Thyroid gland (tissue), 4 donors: ENCODE measurements around the gene SHROOM1.

Experiments
- POLR2A ChIP-seq, 2 donors: fragments of 450-650 bp; IDR thresholded peaks; one replicate each; pipeline ENCODE4 v1.6.1; 2017; ENCODE audit warnings: antibody characterized with exemption in 2 of 2, mild to moderate bottlenecking in 2 of 2, moderate library complexity in 1 of 2
- TF ChIP-seq, protein P1 (sequence below), 6 experiments: fragments of 200-600 bp in 3 of 6; fragments of 450-650 bp in 3 of 6; sonication (generic) in 3 of 6; IDR thresholded peaks; one replicate each; pipeline ENCODE4 v1.5.1; 2016 to 2019; ENCODE audit warnings: antibody characterized with exemption in 6 of 6, mild to moderate bottlenecking in 2 of 6, inconsistent platforms in 1 of 6, moderate library complexity in 1 of 6

DNA sequence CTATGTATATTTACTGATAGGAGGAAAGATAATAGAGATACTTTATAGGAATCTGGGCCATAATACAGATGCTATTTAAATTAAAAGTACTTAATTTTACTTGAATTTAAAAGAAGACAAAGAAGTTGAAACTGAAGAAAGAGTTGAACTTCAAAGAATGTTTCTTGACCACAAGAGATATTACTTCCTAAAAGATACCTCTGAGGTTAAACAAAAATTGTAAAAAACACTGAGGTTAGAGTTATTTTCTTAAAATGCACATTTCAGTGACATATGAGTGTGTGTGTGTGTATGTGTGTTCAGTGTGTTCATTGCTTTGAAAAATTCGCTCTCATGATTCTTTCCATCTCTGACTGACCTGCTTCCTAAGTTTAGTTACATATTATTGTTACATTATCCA is 49.9 kb downstream of the SHROOM1 start:
- TF ChIP-seq, protein P1, sequence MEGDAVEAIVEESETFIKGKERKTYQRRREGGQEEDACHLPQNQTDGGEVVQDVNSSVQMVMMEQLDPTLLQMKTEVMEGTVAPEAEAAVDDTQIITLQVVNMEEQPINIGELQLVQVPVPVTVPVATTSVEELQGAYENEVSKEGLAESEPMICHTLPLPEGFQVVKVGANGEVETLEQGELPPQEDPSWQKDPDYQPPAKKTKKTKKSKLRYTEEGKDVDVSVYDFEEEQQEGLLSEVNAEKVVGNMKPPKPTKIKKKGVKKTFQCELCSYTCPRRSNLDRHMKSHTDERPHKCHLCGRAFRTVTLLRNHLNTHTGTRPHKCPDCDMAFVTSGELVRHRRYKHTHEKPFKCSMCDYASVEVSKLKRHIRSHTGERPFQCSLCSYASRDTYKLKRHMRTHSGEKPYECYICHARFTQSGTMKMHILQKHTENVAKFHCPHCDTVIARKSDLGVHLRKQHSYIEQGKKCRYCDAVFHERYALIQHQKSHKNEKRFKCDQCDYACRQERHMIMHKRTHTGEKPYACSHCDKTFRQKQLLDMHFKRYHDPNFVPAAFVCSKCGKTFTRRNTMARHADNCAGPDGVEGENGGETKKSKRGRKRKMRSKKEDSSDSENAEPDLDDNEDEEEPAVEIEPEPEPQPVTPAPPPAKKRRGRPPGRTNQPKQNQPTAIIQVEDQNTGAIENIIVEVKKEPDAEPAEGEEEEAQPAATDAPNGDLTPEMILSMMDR (IDR thresholded peaks at IDR 0.05): no peak
- TF ChIP-seq POLR2A (IDR thresholded peaks at IDR 0.05): no peak
